Cerebellar cortex (tissue), 1 donor: ENCODE data around the gene LRRC43.
"Not testable (repeated sequence)": the region's sequence is repeated elsewhere in the genome, so short reads cannot be mapped to it uniquely, and the experiment has no call there.

ENCODE experiments used
- DNase-seq: peaks from one replicate; pipeline ENCODE4 v3.0.0-alpha.2; 2015; ENCODE audit warnings: low spot score

Gene LRRC43

DNA sequence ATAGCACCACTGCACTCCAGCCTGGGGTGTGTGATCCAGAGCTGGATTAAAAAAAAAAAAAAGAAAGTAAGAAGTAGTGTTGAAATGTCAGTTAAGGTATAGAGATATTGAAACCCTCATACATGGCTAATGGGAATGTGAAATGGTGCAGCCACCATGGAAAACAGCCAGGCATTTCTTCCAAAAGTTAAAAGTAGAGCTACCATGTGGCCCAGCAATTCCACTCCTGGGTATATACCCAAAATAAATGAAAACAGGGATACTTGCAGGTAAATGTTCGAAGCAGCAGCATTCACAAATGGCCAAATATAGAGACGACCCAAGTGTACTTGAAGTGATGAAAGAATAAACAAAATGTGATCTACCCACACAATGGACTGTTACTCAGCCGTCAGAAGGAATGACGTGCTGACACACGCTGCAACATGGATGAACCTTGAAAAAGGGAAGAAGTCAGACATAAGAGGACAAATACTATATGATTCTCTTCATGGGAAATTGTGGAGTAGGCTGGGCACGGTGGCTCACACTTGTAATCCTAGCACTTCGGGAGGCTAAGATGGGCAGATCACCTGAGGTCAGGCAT, 24.1 kb upstream of the LRRC43 start:
- DNase-seq: no peak

DNA sequence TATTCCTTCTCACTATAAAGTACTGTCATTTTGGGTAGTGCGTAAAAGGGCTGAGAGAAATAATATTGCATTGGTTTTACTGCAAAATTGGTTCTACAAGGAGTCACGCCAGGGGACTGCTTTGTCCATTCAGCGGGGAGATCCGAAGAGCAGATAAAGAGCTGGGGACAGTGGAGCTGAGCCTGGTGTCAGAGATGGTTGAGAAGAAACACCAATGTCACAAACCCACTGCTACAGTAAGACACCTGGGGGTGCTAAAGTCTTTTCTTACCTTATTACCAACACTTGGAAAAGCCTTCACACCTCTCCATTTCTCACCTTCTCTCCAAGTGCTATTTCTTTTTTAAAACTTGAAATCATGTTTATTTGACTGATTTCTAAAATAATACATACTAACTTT, 23.0 kb upstream of the LRRC43 start:
- DNase-seq: peak; percentile 11

DNA sequence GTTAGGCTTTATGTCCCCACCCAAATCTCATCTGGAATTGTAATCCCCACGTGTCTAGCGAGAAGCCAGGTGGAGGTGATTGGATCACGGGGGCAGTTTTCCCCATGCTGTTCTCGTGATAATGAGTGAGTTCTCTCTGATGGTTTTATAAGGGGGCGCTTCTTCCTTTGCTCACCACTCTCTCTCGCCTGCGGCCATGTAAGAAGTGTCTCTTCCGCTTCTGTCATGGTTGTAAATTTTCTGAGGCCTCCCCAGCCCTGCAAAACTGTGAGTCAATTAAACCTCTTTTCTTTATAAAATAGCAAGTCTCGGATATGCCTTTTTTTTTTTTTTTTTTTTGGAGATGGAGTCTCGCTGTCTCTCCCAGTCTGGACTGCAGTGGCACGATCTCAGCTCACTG, 22.2 kb upstream of the LRRC43 start:
- no peak for DNase-seq

DNA sequence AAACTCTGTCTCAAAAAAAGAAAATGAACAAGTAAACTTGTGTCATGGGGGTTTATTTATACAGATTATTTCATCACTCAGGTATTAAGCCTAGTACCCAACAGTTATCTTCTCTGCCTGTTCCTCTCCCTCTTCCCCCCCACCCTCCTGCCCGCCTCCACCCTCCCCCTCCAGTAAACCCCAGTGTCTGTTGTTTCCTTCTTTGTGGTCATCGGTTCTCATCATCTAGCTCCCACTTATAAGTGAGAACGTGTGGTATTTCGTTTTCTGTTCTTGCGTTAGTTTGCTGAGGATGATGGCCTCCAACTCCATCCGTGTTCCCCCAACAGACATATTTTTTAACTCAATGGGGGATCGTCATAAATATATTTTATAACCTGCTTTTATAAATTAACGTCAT, 21.2 kb upstream of the LRRC43 start:
- no peak for DNase-seq

DNA sequence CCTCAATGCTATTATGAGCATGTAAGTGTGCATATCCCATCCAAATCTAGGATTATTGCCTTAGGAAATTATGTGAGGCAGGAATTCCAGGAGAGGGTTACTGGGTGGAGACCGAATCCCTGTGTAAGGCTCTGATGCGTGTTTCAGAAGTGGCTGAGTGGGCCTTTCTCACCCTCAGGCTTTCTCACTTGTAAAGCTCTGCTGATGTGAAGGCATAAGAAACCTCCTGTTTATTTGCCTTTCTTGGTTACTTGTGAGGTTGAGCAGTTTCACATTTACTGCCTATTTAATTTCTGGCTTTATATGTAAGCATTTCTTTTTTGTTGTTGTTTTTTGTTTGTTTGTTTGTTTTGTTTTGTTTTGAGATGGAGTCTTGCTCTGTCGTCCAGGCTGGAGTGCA, 19.9 kb upstream of the LRRC43 start:
- no peak for DNase-seq

DNA sequence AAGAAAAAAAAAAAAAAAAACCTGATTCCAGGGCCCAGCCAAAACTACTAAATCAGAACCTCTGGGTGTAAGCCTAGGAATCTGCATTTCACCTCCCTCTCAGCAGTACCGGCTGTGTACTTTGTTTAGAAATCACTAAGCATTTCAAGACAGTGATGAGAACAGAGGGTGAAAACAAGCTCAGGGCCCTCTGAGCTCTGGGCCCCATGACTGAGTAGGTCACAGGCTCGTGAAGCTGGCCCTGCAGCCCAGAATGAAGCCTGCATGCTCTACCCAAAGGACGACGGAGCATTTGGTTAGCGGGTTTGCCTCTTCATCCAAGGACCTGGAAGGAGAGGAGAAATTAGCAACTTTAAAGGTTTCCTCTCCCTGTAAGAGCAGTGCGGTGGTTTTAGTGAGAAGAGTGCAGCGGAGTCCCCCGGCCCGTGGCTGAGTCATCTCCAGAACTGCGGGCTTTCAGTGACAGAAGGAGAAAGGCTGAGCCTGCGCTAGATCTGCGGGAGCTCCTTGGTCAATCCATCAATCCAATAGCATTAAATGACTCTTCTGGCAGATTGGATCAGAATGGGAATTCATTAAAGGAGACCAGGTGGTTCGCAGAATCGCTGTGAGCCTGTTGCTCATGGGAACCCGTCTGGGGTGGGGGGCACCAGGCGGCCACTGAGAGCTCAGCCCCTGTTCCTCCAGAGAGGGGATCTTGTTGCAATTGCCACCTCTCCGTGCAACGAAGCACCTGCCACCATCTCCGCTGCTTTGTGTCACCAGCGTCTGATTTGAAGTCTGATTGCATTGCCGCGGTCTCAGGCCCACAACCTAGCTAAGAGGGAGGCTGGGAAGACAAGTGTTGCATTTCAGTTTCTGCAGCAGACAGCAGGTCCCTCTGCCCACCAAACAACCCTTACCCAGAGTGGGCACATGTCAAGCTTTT, 16.2 kb upstream of the LRRC43 start:
- DNase-seq: no peak

DNA sequence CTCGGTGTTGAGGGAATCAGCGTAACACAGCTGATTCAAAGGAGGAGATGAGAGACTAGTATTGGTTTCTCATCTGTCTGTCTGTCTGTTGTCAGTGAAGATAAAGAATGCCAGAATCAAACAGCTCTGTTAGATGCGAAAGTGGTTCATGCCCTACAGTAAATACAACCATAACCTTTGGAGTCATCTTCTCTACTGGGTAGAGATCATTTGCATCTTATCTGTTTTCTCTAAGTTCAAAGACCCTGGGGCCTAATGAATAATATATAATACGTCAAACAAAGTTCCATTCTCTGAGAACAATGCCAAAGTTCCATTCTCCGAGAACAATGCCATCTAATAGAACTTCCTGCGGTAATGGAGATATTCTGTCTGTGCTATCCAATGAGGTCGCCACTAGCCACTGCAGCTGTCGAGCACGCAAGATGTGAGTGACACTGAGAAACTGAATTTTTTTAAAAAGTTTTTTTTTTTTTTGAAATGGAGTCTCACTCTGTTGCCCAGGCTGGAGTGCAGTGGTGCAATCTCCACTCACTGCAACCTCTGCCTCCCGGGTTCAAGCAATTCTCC, 15.5 kb upstream of the LRRC43 start:
- no peak for DNase-seq

DNA sequence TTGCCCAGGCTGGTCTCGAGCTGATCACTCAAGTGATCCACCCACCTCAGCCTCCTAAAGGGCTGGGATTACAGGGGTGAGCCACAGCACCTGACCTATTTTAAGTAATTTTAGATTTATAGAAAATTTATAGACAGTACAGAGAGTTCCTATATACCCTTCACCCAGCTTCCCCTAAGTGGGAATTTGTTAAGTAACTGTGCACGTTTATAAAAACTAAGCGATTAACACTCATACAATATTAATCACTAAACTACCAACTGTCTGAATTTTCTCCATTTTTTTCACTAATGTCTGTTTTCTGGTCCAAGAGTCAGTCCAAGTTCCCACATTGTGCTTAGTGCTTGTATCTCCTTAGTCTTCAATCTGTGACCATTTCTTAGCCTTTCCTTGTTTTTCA, 14.4 kb upstream of the LRRC43 start:
- no peak for DNase-seq

DNA sequence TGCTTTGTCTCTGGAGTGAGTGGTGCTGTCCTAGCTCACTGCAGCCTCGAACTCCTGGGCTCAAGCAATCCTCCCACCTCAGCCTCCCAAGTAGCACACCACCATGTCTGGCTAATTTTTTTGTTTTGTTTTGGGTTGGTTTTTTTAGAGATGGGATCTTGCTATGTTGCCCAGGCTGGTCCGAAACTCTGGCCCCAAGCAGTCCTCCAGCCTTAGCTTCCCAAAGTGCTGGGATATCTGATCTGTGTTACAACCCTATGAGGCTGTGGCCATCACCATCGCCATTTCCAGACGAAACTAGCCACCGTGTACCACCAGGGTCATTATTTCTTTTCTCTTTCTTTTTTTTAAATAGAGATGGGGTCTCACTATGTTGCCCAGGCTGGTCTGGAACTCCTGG, 11.5 kb upstream of the LRRC43 start:
- DNase-seq: no peak

DNA sequence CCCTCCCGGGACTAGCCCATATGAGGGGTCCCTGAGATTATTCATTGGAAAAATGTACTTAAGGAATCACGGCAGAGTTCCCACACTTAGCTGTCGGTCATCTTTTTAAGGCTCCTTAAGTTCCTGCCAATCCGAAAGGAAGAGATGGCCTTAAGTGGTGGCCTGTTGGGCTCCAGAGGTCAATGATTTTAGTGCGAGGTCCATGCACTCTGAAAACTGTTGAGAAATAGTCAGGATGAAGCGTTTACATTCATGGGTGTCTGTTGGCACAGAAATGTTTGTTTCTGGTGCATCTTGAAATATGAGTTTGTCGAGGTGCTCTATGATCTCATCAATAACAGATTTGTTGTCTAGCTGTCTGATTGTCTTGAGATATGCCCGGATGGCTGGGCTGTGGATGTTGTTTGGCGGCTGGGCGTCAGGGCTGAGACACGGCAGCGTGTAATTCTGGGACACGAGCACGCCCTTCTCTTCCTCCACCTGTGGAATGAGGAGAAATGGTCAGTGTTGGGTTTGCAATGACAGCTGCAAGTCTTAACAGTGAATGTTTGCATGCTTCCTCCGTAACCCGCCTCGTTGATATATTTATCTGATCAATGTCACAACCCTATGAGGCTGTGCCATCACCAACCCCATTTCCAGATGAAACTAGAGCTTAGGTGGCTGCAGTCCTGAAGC, 10.5 kb upstream of the LRRC43 start:
- DNase-seq: no peak

DNA sequence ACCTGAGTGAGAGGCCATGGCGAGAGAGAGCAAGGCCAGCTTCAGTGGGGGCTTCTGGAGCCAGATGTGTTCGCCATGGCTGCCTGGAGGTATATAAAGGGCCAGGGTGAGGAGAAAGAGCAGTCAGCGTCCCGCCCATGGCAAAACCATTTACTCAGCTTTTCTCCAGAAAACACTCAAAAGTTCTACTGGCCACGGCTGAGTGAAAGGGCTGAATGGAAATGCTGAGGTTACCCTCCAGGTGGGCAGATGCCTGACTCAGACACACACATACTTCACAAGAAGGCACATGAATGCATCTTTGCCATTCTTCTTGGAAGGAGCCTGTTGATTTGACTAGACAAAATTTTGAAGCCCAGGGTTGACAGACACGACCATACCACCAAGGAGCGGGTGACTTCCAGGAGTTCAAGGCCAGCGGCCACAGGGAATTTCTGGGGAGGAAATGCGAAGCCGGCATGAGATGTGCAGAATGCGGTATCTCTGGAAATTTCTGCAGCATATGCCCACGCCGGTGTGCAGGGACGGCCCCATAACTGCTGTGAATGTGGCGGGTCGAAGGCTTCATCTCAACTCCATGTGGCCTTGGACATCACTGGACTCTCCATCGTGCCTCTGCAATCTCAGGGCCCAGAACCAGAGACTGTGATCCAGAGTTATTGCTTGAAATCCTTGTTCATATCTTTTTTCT, 8.6 kb upstream of the LRRC43 start, which contains the start of gene IL31:
TSS of gene IL31 (minus strand) at position 67 of the 691 bp plus-strand sequence. CDS start at position 18, 49 bp downstream.
- DNase-seq: no peak

DNA sequence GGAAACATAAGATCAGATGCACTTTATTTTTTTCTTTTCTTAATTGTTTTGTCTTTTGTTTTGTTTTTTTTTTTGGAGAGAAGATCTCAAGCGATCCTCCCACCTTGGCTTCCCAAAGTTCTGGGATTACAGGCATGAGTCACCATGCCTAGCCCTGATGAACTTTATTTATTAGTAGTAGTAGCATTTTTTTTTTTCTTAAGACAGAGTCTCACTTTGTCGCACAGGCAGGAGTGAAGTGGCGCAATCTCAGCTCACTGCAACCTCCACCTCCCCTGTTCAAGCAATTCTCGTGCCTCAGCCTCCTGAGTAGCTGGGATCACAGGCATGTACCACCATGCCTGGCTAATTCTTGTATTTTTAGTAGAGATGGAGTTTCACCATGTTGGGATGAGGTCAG, 6.5 kb upstream of the LRRC43 start:
- DNase-seq: not testable (repeated sequence)

DNA sequence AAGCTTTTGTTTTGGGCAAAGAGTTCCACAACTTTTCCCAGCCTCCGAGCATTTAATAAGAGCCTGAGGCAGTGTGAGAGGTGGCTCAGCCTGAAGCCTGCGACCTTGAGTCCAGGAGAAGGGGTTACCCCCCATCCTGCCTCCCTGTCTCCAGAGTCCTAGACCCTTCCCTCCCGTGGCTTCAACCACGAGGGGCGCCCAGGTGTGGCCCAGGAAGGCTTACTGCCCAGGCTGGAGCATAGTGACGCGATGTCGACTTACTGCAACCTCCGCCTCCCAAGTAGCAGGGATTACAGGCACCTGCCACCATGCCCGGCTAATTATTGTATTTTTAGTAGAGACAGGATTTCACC, 641 bp downstream of the LRRC43 start:
- DNase-seq: no peak

DNA sequence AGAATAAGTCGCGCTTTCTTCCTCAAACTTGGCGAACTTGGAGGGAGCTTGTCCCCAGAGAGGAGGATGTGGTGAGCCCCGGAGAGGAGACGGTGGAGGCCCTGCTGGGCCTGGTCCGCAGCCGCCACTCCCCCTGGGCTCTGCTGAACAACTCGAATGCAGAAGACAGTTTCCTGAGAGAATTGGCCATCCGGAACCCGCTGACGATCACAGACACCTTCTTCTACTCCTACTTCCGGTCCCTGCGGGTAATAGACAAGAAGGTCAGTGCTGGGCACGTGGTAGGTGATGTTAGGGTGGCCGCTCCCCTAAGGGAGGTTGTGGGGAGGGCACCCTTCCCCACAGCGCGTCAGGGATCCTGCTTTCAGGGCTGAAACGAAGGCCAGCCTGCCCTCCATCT, 1.6 kb downstream of the LRRC43 start:
- DNase-seq: no peak

DNA sequence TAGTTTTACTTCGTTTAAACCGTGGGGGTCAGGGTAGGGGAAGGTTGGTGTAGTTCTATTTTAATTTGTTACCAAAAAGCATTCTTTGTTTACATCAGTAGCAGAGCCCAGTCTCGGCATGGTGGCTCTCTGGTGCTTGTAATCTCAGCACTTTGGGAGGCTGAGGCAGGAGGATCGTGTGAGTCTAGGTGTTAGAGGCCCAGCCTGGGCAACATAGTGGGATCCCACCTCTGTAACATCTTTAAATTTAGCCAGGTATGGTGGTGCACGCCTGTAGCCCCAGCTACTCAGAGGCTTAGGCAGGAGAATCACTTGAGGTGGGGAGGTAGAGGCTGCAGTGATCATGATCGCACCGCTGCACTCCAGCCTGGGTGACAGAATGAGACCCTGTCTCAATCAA, 2.2 kb downstream of the LRRC43 start:
- no peak for DNase-seq

DNA sequence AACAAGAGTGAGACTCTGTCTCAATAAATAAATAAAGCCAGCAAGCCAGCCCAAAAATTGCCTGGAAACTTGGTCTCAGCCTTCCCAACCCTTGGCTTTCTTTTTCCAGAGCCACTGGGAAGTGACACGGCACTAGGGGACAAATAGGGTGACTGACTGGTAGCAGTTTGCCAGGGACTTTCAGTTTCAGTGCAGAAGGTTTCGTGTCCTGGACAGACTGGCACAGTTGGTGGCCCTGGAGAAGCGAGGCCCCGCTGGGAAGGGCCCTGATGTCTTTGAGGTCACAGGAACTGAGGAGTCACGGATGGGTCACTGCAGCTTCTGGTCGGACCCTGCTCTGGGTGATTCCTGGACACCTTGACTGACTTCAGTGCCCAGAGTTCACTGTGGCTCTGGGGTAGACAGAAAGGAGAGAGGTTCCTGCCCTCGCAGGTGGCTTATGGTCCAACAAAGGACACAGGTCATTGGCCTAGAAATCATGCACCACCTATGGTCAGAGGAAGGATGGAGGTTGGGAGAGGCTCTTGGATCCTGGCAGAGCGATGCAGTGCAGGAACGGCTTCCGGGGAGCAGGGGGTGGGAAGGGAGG, 2.7 kb downstream of the LRRC43 start:
- DNase-seq: no peak

DNA sequence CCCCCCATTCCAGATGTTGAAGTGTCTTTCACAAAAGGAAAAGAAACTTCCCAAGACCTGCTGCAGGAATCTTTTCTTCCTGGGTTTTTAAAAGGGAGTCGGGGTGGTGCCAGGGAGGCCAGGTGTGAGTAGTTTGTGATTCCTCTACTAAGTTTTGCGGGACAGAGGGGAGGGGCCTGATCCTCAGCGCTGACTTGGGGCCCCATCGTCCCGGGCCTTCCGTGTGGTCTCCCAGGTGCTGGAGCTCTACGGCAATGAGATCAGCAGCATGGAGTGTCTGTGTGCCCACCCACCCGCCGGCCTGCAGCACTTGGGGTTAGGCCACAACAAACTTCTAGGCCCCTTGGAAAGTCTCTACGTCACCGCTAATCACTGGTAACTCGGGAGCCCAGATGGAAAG, 4.5 kb downstream of the LRRC43 start:
- DNase-seq: no peak

DNA sequence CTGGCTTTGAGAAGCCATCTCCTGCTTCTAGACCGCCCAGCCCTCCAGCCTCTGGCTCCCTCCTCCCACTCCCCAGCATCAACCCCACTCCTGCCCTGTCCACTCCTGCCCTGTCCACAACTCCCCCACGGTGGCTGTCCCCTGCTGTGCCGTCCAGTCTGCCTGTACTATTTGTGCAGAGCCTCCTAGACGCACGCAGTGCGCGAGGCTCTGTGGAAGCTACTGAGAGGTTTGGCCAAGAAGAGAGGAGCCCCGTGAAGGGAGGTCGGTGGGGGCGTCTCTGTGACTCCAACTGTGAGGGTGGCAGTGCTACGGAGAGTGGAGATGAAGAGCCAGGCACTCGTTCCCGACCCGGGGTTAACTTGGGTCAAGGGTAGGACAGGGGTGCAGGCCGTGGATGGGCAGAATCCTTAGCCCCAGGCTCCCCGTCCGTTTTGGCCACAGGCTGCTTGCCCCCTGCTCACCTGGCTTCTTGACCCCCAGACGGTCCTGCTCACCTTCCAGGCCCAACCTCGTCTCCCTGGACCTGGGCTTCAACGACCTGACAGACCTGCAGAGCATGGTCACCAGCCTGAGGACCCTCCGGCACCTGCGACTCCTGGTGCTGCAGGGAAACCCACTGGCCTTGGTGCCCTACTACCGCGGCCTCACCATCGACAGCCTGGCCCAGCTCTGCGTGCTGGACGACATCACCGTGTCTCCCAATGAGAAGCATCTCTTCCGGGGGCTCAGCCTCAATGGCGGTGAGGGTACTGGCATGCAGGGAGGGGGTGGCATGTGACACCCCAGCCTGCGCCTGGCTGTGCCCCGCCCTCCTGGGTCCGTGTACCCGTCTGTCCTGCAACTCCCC, 6.9 kb downstream of the LRRC43 start:
- no peak for DNase-seq

DNA sequence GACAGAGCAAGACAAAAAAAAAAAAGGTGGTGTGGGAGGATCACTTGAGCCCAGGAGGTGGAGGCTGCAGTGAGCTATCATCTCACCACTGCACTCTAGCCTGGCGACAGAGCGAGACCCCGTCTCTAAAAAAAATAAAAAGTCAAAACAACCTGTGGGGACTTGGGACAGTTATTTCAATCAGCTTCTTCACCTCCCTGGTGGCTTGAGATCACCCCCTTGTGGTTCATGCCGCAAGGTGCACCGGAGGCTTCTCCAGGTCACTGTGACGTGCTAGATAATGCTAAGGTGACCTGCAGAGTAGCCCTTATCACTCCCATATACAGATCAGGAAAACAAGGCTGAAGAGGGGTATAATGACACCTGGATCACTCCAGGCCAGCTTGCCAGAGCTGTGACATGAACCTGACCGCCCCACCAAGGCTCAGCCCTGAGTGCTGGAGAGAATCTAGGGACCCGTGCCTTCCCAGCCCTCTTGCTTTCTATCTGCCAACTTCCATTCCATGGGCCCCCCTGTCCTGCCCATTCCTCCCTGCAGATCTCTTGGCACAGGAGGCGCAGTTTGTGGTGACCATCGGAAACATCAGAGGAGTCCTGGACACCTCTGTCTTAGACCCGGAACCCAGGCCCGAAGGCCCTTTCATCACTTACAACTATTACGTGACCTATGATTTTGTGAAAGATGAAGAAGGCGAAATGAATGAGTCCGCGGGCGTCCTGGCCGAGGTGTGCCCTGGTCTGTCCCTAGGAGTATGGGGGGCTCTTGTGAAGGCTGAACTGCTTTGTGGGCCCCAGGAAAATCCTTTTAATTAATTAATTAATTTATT, 8.1 kb downstream of the LRRC43 start:
- peak; percentile 65 for DNase-seq

DNA sequence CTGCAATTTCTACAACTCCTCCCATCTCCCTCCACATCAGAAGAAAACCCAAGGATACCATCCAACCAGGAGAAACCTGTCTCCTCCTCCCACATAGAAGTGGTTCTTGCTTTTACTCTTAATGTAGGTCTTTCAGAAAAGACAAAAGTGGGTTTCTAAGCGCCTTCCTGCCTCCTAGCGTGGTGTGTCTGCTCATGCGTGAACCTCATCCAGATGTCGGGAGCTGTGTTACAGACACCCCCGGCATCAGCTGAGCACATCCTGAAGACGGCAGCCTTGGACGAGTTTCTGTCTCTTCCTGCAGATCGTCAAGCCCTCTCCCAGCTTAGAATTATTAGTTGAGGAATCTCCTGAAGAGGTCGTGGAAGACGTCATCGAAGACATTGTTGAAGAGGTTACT, 9.5 kb downstream of the LRRC43 start:
- DNase-seq: no peak
